HG03064 (cell line): ENCODE data around the gene HOXD4.

Experiments used
- ATAC-seq: cut with Tn5 transposase; IDR thresholded peaks from one replicate; pipeline ENCODE4 v1.9.1; 2021; ENCODE audit warnings: low read depth; ENCODE audit not compliant: unreplicated experiment

HOXD4 gene

GRCh38 chr2:176186024-176186423, 34.7 kb downstream of the HOXD4 start:
- ATAC-seq: no peak

- ATAC-seq: no peak
Observed at GRCh38 chr2:176187200-176187898, 36.0 kb downstream of the HOXD4 start.

GRCh38 chr2:176187899-176188773, 36.8 kb downstream of the HOXD4 start, which contains the start of gene HOXD1:
Gene HOXD1 (plus strand): TSS chr2:176188668. CDS start chr2:176188802, 134 bp downstream.
- no peak for ATAC-seq

GRCh38 chr2:176188774-176189680, 37.7 kb downstream of the HOXD4 start:
- no peak for ATAC-seq

- no peak for ATAC-seq
Observed at GRCh38 chr2:176189681-176190641, 38.6 kb downstream of the HOXD4 start.

- ATAC-seq: no peak
Observed at GRCh38 chr2:176192351-176192750, 41.0 kb downstream of the HOXD4 start.

- ATAC-seq: no peak
Observed at GRCh38 chr2:176193048-176193447, 41.7 kb downstream of the HOXD4 start.

- ATAC-seq: no peak
Observed at GRCh38 chr2:176199902-176200301, 48.6 kb downstream of the HOXD4 start.

- ATAC-seq: no peak
Observed at GRCh38 chr2:176200971-176201370, 49.6 kb downstream of the HOXD4 start.

- ATAC-seq: no peak
Observed at GRCh38 chr2:176202491-176202890, 51.1 kb downstream of the HOXD4 start.
